LNCAP (cell line): ENCODE measurements around the gene PLPP1.

ENCODE experiments used
- CTCF ChIP-seq: fragments of 450-650 bp; IDR thresholded peaks from 2 replicates; pipeline ENCODE4 v1.5.1; 2017; ENCODE audit warnings: mild to moderate bottlenecking

The PLPP1 gene

GRCh38 chr5:55530669-55531068 is 4.1 kb downstream of the PLPP1 start:
- no peak for TF ChIP-seq CTCF

GRCh38 chr5:55524816-55525215 is 9.9 kb downstream of the PLPP1 start:
- no peak for TF ChIP-seq CTCF

- TF ChIP-seq CTCF = no peak
Measured at GRCh38 chr5:55523293-55523692, 11.5 kb downstream of the PLPP1 start.

- no peak for TF ChIP-seq CTCF
Measured at GRCh38 chr5:55521881-55522280, 12.9 kb downstream of the PLPP1 start.

GRCh38 chr5:55520117-55520839 is 14.5 kb downstream of the PLPP1 start:
- TF ChIP-seq CTCF = no peak

- no peak for TF ChIP-seq CTCF
Measured at GRCh38 chr5:55518831-55519390, 15.9 kb downstream of the PLPP1 start.

- TF ChIP-seq CTCF = no peak
Measured at GRCh38 chr5:55517804-55518203, 17.0 kb downstream of the PLPP1 start.

- TF ChIP-seq CTCF = no peak
Measured at GRCh38 chr5:55511010-55511409, 23.8 kb downstream of the PLPP1 start.
